AG04450 (cell line): ENCODE data around the gene C1orf52. TPM values are rescaled to one million over a fixed set of nuclear protein-coding genes. Genes with fewer than 3 reads are reported as not detected.

ENCODE experiments used
- CTCF ChIA-PET: fragments of 300-600, 350-600 bp; formaldehyde crosslinking; extraction: SDS; loops from one replicate; lab custom pipeline; 2022; ENCODE audit warnings: antibody characterized with exemption, inconsistent platforms; lab: Charles Lee
- POLR2A ChIA-PET: fragments of 350-600 bp; formaldehyde crosslinking; extraction: SDS; loops from one replicate; lab custom pipeline; 2021; ENCODE audit warnings: antibody characterized with exemption, inconsistent platforms; lab: Yijun Ruan, JAX
- DNase-seq: peaks from one replicate; pipeline ENCODE4 v3.0.0-alpha.2; 2011; ENCODE audit warnings: low read depth, low spot score
- H3K27ac ChIP-seq: one replicate; pipeline ENCODE4 v1.5.1; 2012; ENCODE audit warnings: low read depth, low read length, control low read depth
- H3K27me3 ChIP-seq: one replicate; pipeline ENCODE4 v1.6.0; 2012; ENCODE audit warnings: low read length; ENCODE audit not compliant: control insufficient read depth, insufficient read depth
- H3K4me3 ChIP-seq: 2 replicates; pipeline ENCODE4 v1.5.1; 2011; ENCODE audit warnings: mild to moderate bottlenecking, low read depth, low read length, control low read depth
- H3K9me3 ChIP-seq: 2 replicates; pipeline ENCODE4 v1.5.1; 2012; ENCODE audit warnings: low read length; ENCODE audit not compliant: control insufficient read depth, insufficient read depth
- polyA plus RNA-seq: library from polyadenylated mRNA; depleted of rRNA; stranded (reverse); fragments of >200 nt; gene quantifications from 2 replicates; pipeline ENCODE4 v1.2.3, GENCODE V29; 2011
- TF ChIP-seq, protein P1 (sequence below): IDR thresholded peaks from 2 replicates; pipeline ENCODE4 v1.5.1; 2011; ENCODE audit warnings: low read depth, low read length, control low read depth, inconsistent platforms

Gene C1orf52
- polyA plus RNA-seq, 1 experiment = 31.2 TPM

GRCh38 chr1:85219853-85220610, 39.4 kb downstream of the C1orf52 start:
- H3K27me3 ChIP-seq = no peaks in the 10 kb centered on the region
- H3K27ac ChIP-seq = peak overlapping the region; percentile 86
- ChIA-PET CTCF (interaction anchor here (0.9 to 2.3 kb wide), 2 partner anchors 35 to 39 kb away, joined by 3 to 14 read pairs; partner anchors contain the start of gene C1orf52), POLR2A (no interaction called here)
- no peak for DNase-seq
- TF ChIP-seq, protein P1, sequence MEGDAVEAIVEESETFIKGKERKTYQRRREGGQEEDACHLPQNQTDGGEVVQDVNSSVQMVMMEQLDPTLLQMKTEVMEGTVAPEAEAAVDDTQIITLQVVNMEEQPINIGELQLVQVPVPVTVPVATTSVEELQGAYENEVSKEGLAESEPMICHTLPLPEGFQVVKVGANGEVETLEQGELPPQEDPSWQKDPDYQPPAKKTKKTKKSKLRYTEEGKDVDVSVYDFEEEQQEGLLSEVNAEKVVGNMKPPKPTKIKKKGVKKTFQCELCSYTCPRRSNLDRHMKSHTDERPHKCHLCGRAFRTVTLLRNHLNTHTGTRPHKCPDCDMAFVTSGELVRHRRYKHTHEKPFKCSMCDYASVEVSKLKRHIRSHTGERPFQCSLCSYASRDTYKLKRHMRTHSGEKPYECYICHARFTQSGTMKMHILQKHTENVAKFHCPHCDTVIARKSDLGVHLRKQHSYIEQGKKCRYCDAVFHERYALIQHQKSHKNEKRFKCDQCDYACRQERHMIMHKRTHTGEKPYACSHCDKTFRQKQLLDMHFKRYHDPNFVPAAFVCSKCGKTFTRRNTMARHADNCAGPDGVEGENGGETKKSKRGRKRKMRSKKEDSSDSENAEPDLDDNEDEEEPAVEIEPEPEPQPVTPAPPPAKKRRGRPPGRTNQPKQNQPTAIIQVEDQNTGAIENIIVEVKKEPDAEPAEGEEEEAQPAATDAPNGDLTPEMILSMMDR = no peak
- H3K4me3 ChIP-seq = no peak overlapping the region
- H3K9me3 ChIP-seq = no peaks in the 10 kb centered on the region

- ChIA-PET CTCF (interaction anchor here (0.6 to 2.2 kb wide), 7 partner anchors 14 to 723 kb away, joined by 3 to 8 read pairs (median 4); partner anchors contain the start of gene C1orf52), POLR2A (no interaction called here)
- Histone ChIP-seq H3K27me3 (no peaks in the 10 kb centered on the region), H3K4me3 (no peak overlapping the region), H3K27ac (no peak overlapping the region), H3K9me3 (no peaks in the 10 kb centered on the region; the same call in 1 of the 2 replicates)
- DNase-seq = no peak
- TF ChIP-seq, protein P1 = no peak
These were observed 42.8 kb downstream of the C1orf52 start for GRCh38 chr1:85216697-85217096.

DNA sequence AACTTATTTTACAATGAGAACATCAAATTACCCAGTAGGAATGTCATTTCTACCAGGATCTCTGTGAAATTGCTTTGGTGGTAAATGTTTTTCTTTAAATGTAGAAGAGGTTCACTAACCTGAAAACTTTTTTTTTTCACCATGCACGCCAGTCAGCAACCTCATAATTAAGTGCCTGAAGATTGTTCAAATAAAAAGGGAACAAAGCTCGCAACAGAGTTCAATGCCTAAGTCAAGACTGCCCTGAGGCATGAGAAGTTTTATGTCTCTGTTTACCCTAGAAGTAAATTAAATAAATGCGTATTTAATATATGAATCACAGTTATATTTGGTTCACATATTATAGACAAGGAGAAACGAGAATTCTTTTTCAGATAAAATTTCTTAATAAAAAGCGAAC, 44.8 kb downstream of the C1orf52 start:
- DNase-seq = no peak
- Histone ChIP-seq H3K4me3 (no peak overlapping the region), H3K27ac (no peak overlapping the region), H3K27me3 (no peaks in the 10 kb centered on the region), H3K9me3 (no peaks in the 10 kb centered on the region; the same call in 1 of the 2 replicates)
- ChIA-PET CTCF (interaction anchor here (0.9 to 2.2 kb wide), 3 partner anchors 9 to 270 kb away, joined by 3 to 8 read pairs (median 4); partner anchors contain the start of gene C1orf52), POLR2A (no interaction called here)
- TF ChIP-seq, protein P1 = no peak

- TF ChIP-seq, protein P1 = no peak
- no peaks in the 10 kb centered on the region for H3K27me3 ChIP-seq
- ChIA-PET POLR2A (no interaction called here), CTCF (no interaction called here)
- no peak overlapping the region for H3K27ac ChIP-seq
- H3K4me3 ChIP-seq = no peak overlapping the region
- no peak for DNase-seq
- H3K9me3 ChIP-seq = no peaks in the 10 kb centered on the region; the same call in 1 of the 2 replicates
These were observed 51.0 kb downstream of the C1orf52 start for GRCh38 chr1:85208488-85208887.
